MM.1S (cell line): ENCODE results near the gene CANT1.

Experiments used
- DNase-seq: peaks from one replicate; pipeline ENCODE4 v3.0.0-alpha.2; 2015
- H2AFZ ChIP-seq: fragments of 300-600 bp; sonication (generic); 2 replicates; pipeline ENCODE4 v1.6.0; 2016; ENCODE audit warnings: antibody characterized with exemption, low read length
- H3F3A ChIP-seq: fragments of 300-600 bp; sonication (generic); 2 replicates; pipeline ENCODE4 v1.6.1; 2016; ENCODE audit warnings: mild to moderate bottlenecking, antibody characterized with exemption, low read length, moderate library complexity, mixed read lengths; ENCODE audit not compliant: insufficient read depth
- H3K27ac ChIP-seq: fragments of 300-600 bp; sonication (generic); 2 replicates; pipeline ENCODE4 v1.5.1; 2016; ENCODE audit warnings: mild to moderate bottlenecking, low read length
- H3K27me3 ChIP-seq: fragments of 300-600 bp; sonication (generic); replicated peaks from 2 replicates; pipeline ENCODE4 v1.6.0; 2016; ENCODE audit warnings: low read length; ENCODE audit not compliant: insufficient read depth
- H3K36me3 ChIP-seq: fragments of 300-600 bp; sonication (generic); replicated peaks from 2 replicates; pipeline ENCODE4 v1.6.1; 2016; ENCODE audit warnings: mild to moderate bottlenecking, low read length, mixed read lengths; ENCODE audit not compliant: insufficient read depth
- H3K4me1 ChIP-seq: fragments of 300-600 bp; sonication (generic); 2 replicates; pipeline ENCODE4 v1.6.1; 2016; ENCODE audit warnings: low read length, mixed read lengths
- H3K4me2 ChIP-seq: fragments of 300-600 bp; sonication (generic); 2 replicates; pipeline ENCODE4 v1.6.0; 2016; ENCODE audit warnings: low read depth, low read length
- H3K4me3 ChIP-seq: fragments of 300-600 bp; sonication (generic); 2 replicates; pipeline ENCODE4 v1.5.1; 2016; ENCODE audit warnings: low read length, mixed read lengths
- H3K79me2 ChIP-seq: fragments of 300-600 bp; sonication (generic); 2 replicates; pipeline ENCODE4 v1.6.1; 2016; ENCODE audit warnings: mixed run types, low read length, mixed read lengths
- H3K9ac ChIP-seq: fragments of 300-600 bp; sonication (generic); 2 replicates; pipeline ENCODE4 v1.6.1; 2016; ENCODE audit warnings: low read length, mixed read lengths
- H3K9me2 ChIP-seq: fragments of 300-600 bp; sonication (generic); replicated peaks from 2 replicates; pipeline ENCODE4 v1.6.1; 2016; ENCODE audit warnings: mild to moderate bottlenecking, low read length, mixed read lengths; ENCODE audit not compliant: insufficient read depth
- H3K9me3 ChIP-seq: fragments of 300-600 bp; sonication (generic); replicated peaks from 2 replicates; pipeline ENCODE4 v1.6.1; 2016; ENCODE audit warnings: mild to moderate bottlenecking, low read length, mixed read lengths; ENCODE audit not compliant: insufficient read depth
- H4K20me1 ChIP-seq: fragments of 300-600 bp; sonication (generic); 2 replicates; pipeline ENCODE4 v1.6.1; 2016; ENCODE audit warnings: mild to moderate bottlenecking, low read length, moderate library complexity, mixed read lengths; ENCODE audit not compliant: insufficient read depth
- EZH2 ChIP-seq: fragments of 300-600 bp; sonication (generic); optimal IDR thresholded peaks from 2 replicates; pipeline ENCODE3; 2017; ENCODE audit warnings: low read depth, mild to moderate bottlenecking, antibody characterized with exemption, low read length, mixed read lengths
- EZH2phosphoT487 ChIP-seq: fragments of 300-600 bp; sonication (generic); IDR thresholded peaks from 2 replicates; pipeline ENCODE4 v1.6.1; 2018; ENCODE audit warnings: antibody characterized with exemption, low read length
- TF ChIP-seq, protein P1 (sequence below): fragments of 300-600 bp; sonication (generic); IDR thresholded peaks from 2 replicates; pipeline ENCODE4 v1.5.1; 2016; ENCODE audit warnings: antibody characterized with exemption, low read length, mixed read lengths

The CANT1 gene

GRCh38 chr17:79038545-79039135 lies 29.1 kb upstream of the CANT1 start:
- Histone ChIP-seq H4K20me1 (no peaks in the 10 kb centered on the region), H2AFZ (no peak overlapping the region), H3K36me3 (no peaks in the 10 kb centered on the region), H3F3A (no peaks in the 10 kb centered on the region), H3K27ac (no peak overlapping the region), H3K27me3 (peaks cover 82% of the 10 kb centered on the region), H3K79me2 (no peaks in the 10 kb centered on the region), H3K9me2 (no peaks in the 10 kb centered on the region), H3K9ac (no peak overlapping the region), H3K4me3 (no peak overlapping the region), H3K9me3 (no peaks in the 10 kb centered on the region), H3K4me1 (no peaks in the 10 kb centered on the region), H3K4me2 (no peak overlapping the region)
- TF ChIP-seq, protein P1, sequence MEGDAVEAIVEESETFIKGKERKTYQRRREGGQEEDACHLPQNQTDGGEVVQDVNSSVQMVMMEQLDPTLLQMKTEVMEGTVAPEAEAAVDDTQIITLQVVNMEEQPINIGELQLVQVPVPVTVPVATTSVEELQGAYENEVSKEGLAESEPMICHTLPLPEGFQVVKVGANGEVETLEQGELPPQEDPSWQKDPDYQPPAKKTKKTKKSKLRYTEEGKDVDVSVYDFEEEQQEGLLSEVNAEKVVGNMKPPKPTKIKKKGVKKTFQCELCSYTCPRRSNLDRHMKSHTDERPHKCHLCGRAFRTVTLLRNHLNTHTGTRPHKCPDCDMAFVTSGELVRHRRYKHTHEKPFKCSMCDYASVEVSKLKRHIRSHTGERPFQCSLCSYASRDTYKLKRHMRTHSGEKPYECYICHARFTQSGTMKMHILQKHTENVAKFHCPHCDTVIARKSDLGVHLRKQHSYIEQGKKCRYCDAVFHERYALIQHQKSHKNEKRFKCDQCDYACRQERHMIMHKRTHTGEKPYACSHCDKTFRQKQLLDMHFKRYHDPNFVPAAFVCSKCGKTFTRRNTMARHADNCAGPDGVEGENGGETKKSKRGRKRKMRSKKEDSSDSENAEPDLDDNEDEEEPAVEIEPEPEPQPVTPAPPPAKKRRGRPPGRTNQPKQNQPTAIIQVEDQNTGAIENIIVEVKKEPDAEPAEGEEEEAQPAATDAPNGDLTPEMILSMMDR: no peak
- TF ChIP-seq EZH2 (no peak), EZH2phosphoT487 (no peak)
- DNase-seq: no peak

- no peaks in the 10 kb centered on the region for H3K36me3 ChIP-seq
- H3K4me3 ChIP-seq: no peak overlapping the region
- no peaks in the 10 kb centered on the region for H3K79me2 ChIP-seq
- no peaks in the 10 kb centered on the region for H3F3A ChIP-seq
- TF ChIP-seq, protein P1: no peak
- no peak for TF ChIP-seq EZH2
- no peak for TF ChIP-seq EZH2phosphoT487
- no peaks in the 10 kb centered on the region for H4K20me1 ChIP-seq
- no peak overlapping the region for H3K4me2 ChIP-seq
- H3K9ac ChIP-seq: no peak overlapping the region
- H3K4me1 ChIP-seq: no peaks in the 10 kb centered on the region
- no peaks in the 10 kb centered on the region for H3K9me2 ChIP-seq
- H3K27me3 ChIP-seq: peaks cover 86% of the 10 kb centered on the region
- no peak overlapping the region for H2AFZ ChIP-seq
- H3K9me3 ChIP-seq: no peaks in the 10 kb centered on the region
- no peak overlapping the region for H3K27ac ChIP-seq
- no peak for DNase-seq
Observed at GRCh38 chr17:79036596-79036995, 27.0 kb upstream of the CANT1 start.

- Histone ChIP-seq H3K4me1 (no peaks in the 10 kb centered on the region), H3K27ac (no peak overlapping the region), H3K36me3 (no peaks in the 10 kb centered on the region), H2AFZ (no peak overlapping the region), H3K4me3 (no peak overlapping the region), H3K27me3 (peaks cover 89% of the 10 kb centered on the region), H3K9ac (no peak overlapping the region), H3K9me3 (no peaks in the 10 kb centered on the region), H3K4me2 (no peak overlapping the region), H4K20me1 (no peaks in the 10 kb centered on the region), H3K9me2 (no peaks in the 10 kb centered on the region), H3F3A (no peaks in the 10 kb centered on the region), H3K79me2 (no peaks in the 10 kb centered on the region)
- DNase-seq: no peak
- TF ChIP-seq EZH2phosphoT487: no peak
- no peak for TF ChIP-seq EZH2
- TF ChIP-seq, protein P1: no peak
Observed at GRCh38 chr17:79036181-79036580, 26.6 kb upstream of the CANT1 start.
